Panc1 (cell line): ENCODE data around the gene TSPYL4. TPM values are rescaled to one million over a fixed set of nuclear protein-coding genes. Genes with fewer than 3 reads are reported as not detected.

Experiments used
- ATAC-seq: fragments of 200-7000 bp; cut with Tn5 transposase; 2 replicates; pipeline ENCODE4 v1.9.1; 2020; ENCODE audit warnings: mild to moderate bottlenecking, moderate library complexity
- BruUV-seq: library from RNA; stranded (reverse); fragments of 400-500 nt; replicated peaks from 2 replicates; lab custom pipeline; 2021; lab: Mats Ljungman, UMichigan
- CTCF ChIA-PET: fragments of 300-600 bp; sonication (Branson Sonifier 250); formaldehyde crosslinking; loops from one replicate; lab custom pipeline; 2022; ENCODE audit warnings: antibody characterized with exemption; lab: Charles Lee
- POLR2A ChIA-PET: fragments of 300-600 bp; sonication (Branson Sonifier 250); formaldehyde crosslinking; loops from one replicate; lab custom pipeline; 2022; ENCODE audit warnings: antibody characterized with exemption; lab: Charles Lee
- DNase-seq: peaks from one replicate; pipeline ENCODE4 v3.0.0-alpha.2; 2010; ENCODE audit warnings: low read depth, low spot score
- H3K27ac ChIP-seq: 2 replicates; pipeline ENCODE4 v1.5.1; 2011; ENCODE audit warnings: mild to moderate bottlenecking, low read length, inconsistent platforms
- H3K27me3 ChIP-seq: fragments of 200-500 bp; sonication (Bioruptor generic); 2 replicates; pipeline ENCODE4 v1.6.0; 2014; ENCODE audit warnings: low read length, inconsistent platforms; ENCODE audit not compliant: control insufficient read depth, insufficient read depth
- H3K36me3 ChIP-seq: fragments of 200-500 bp; sonication (Bioruptor generic); 2 replicates; pipeline ENCODE4 v1.5.1; 2014; ENCODE audit warnings: inconsistent platforms, mild to moderate bottlenecking, low read length, moderate library complexity; ENCODE audit not compliant: control insufficient read depth, insufficient read depth
- H3K4me1 ChIP-seq: 2 replicates; pipeline ENCODE4 v1.5.1; 2011; ENCODE audit warnings: inconsistent platforms, mild to moderate bottlenecking, low read length, moderate library complexity; ENCODE audit not compliant: control insufficient read depth, insufficient read depth
- H3K4me3 ChIP-seq, 2 experiments: 2 replicates each; pipeline ENCODE4 v1.5.1; 2011 to 2012; ENCODE audit warnings: low read depth in 2 of 2, low read length in 2 of 2, mild to moderate bottlenecking in 2 of 2, inconsistent platforms in 1 of 2, moderate library complexity in 1 of 2
- H3K9me3 ChIP-seq: fragments of 200-500 bp; sonication (Bioruptor generic); 2 replicates; pipeline ENCODE4 v1.5.1; 2014; ENCODE audit warnings: low read depth, mild to moderate bottlenecking, inconsistent platforms, low read length, moderate library complexity; ENCODE audit not compliant: control insufficient read depth, insufficient read depth
- POLR2AphosphoS5 ChIP-seq: IDR thresholded peaks from 2 replicates; pipeline ENCODE4 v1.6.1; 2012; ENCODE audit warnings: mild to moderate bottlenecking, low read depth, low read length, moderate library complexity
- SIN3A ChIP-seq: IDR thresholded peaks from 2 replicates; pipeline ENCODE4 v1.6.1; 2012; ENCODE audit warnings: low read depth, mild to moderate bottlenecking, low read length, moderate library complexity, borderline replicate concordance; ENCODE audit not compliant: insufficient read depth
- TCF7L2 ChIP-seq: IDR thresholded peaks from 2 replicates; pipeline ENCODE4 v1.6.1; 2011; ENCODE audit warnings: mild to moderate bottlenecking, low read depth, low read length, inconsistent platforms
- in situ Hi-C: cut with HindIII; loops from 2 replicates; pipeline ENCODE4 v1.10.0; 2016; ENCODE audit warnings: low sequenced_read_pairs, low pct_unique_long_range_greater_than_20kb
- intact Hi-C: fragments of 100-400 bp; cut with micrococcal nuclease; formaldehyde crosslinking; loops from one replicate; pipeline ENCODE4 v1.10.0; 2022; ENCODE audit not compliant: unreplicated experiment
- total RNA-seq: library from RNA; stranded (reverse); gene quantifications from one replicate; pipeline ENCODE4 v1.2.1, GENCODE V29; 2021; ENCODE audit not compliant: unreplicated experiment
- TF ChIP-seq, protein P1 (sequence below): fragments of 450-650 bp; IDR thresholded peaks from 2 replicates; pipeline ENCODE4 v1.5.1; 2017; ENCODE audit warnings: mild to moderate bottlenecking
- TF ChIP-seq, protein P2 (sequence below), 2 experiments: IDR thresholded peaks; 2 replicates each; pipeline ENCODE4 v1.6.1; 2011 to 2012; ENCODE audit warnings: low read depth in 2 of 2, control low read depth in 1 of 2, low read length in 1 of 2, mild to moderate bottlenecking in 1 of 2, moderate library complexity in 1 of 2; ENCODE audit not compliant: insufficient read depth in 1 of 2

Gene TSPYL4
- total RNA-seq, 1 experiment from 2014 or later, result 7.6 TPM

DNA sequence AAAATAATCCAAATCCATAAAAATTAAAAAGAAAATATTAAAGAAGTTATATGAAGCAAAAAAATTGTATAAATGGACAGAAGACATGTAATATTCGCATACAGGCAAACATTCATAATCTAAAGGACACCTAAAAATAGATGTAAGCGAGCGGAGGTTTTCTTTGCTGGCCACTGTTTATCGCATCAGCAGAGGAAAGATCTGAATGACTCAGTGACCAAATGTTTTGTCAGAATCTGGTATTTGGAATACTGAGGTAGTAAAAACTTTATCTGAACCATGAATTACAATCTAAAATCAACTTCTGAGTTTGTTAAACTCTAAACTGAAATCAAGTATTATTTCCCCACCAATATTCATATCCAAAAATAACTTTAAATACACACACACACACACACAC is 7.8 kb downstream of the TSPYL4 start:
- ChIA-PET CTCF (no interaction called here), POLR2A (no interaction called here)
- in situ Hi-C loops (no loop called here), intact Hi-C loops (no loop called here)
- ATAC-seq (no peak), DNase-seq (no peak)
- Histone ChIP-seq H3K4me1 (peaks cover 5% of the 10 kb centered on the region), H3K4me3 (no peak overlapping the region), H3K27me3 (no peaks in the 10 kb centered on the region), H3K36me3 (0 out of 2 replicates have a peak, but pooled peaks cover 5% of the 10 kb centered on the region), H3K9me3 (no peaks in the 10 kb centered on the region), H3K27ac (no peak overlapping the region)
- TF ChIP-seq POLR2AphosphoS5 (no peak), TCF7L2 (no peak), SIN3A (no peak)
- TF ChIP-seq, protein P1, sequence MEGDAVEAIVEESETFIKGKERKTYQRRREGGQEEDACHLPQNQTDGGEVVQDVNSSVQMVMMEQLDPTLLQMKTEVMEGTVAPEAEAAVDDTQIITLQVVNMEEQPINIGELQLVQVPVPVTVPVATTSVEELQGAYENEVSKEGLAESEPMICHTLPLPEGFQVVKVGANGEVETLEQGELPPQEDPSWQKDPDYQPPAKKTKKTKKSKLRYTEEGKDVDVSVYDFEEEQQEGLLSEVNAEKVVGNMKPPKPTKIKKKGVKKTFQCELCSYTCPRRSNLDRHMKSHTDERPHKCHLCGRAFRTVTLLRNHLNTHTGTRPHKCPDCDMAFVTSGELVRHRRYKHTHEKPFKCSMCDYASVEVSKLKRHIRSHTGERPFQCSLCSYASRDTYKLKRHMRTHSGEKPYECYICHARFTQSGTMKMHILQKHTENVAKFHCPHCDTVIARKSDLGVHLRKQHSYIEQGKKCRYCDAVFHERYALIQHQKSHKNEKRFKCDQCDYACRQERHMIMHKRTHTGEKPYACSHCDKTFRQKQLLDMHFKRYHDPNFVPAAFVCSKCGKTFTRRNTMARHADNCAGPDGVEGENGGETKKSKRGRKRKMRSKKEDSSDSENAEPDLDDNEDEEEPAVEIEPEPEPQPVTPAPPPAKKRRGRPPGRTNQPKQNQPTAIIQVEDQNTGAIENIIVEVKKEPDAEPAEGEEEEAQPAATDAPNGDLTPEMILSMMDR, result no peak
- TF ChIP-seq, protein P2, sequence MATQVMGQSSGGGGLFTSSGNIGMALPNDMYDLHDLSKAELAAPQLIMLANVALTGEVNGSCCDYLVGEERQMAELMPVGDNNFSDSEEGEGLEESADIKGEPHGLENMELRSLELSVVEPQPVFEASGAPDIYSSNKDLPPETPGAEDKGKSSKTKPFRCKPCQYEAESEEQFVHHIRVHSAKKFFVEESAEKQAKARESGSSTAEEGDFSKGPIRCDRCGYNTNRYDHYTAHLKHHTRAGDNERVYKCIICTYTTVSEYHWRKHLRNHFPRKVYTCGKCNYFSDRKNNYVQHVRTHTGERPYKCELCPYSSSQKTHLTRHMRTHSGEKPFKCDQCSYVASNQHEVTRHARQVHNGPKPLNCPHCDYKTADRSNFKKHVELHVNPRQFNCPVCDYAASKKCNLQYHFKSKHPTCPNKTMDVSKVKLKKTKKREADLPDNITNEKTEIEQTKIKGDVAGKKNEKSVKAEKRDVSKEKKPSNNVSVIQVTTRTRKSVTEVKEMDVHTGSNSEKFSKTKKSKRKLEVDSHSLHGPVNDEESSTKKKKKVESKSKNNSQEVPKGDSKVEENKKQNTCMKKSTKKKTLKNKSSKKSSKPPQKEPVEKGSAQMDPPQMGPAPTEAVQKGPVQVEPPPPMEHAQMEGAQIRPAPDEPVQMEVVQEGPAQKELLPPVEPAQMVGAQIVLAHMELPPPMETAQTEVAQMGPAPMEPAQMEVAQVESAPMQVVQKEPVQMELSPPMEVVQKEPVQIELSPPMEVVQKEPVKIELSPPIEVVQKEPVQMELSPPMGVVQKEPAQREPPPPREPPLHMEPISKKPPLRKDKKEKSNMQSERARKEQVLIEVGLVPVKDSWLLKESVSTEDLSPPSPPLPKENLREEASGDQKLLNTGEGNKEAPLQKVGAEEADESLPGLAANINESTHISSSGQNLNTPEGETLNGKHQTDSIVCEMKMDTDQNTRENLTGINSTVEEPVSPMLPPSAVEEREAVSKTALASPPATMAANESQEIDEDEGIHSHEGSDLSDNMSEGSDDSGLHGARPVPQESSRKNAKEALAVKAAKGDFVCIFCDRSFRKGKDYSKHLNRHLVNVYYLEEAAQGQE (IDR thresholded peaks at IDR 0.05; ENCODE audit: insufficient read depth in 1 of 2, low read depth in 2 of 2, low read length in 1 of 2), result no peak
- BruUV-seq, result no TSS peak

DNA sequence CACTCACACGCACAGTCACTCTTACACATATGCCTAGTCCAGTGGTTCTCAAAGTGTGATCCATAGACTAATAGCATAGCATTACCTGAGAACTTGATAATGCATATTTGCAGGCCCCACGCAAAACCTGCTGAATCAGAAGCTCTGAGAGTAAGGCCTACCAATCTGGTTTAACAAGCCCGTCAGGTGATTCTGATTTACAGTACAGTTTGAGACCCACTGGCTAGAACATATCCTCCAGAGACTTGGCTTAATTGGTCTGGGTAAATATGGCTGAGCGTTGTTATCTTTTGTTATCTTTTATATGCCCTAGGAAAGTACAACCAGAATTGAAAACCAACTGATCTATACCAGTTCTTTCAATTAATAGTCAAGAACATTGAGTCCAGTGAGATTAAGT is 9.6 kb downstream of the TSPYL4 start:
- Histone ChIP-seq H3K4me3 (no peak overlapping the region), H3K9me3 (no peaks in the 10 kb centered on the region), H3K4me1 (no peaks in the 10 kb centered on the region), H3K27me3 (no peaks in the 10 kb centered on the region), H3K27ac (no peak overlapping the region), H3K36me3 (0 out of 2 replicates have a peak, but pooled peaks cover 5% of the 10 kb centered on the region)
- ChIA-PET CTCF (interaction anchor here (0.6 kb wide), 1 partner anchor 26 kb away, joined by 3 read pairs; no protein-coding TSS in a partner anchor), POLR2A (no interaction called here)
- no TSS peak for BruUV-seq
- in situ Hi-C loops, result no loop called here
- ATAC-seq (no peak), DNase-seq (no peak)
- intact Hi-C loops, result no loop called here
- TF ChIP-seq TCF7L2 (no peak), SIN3A (no peak), POLR2AphosphoS5 (no peak)
- TF ChIP-seq, protein P1, result no peak
- TF ChIP-seq, protein P2 (IDR thresholded peaks at IDR 0.05; ENCODE audit: insufficient read depth in 1 of 2, low read depth in 2 of 2, low read length in 1 of 2), result no peak
